HepG2 (cell line): ENCODE results near the gene RTEL1. TPM values are rescaled to one million over a fixed set of nuclear protein-coding genes. Genes with fewer than 3 reads are reported as not detected.

Source experiments
- AGO1 ChIP-seq: fragments of 200-400 bp; formaldehyde crosslinking; IDR thresholded peaks from 2 replicates; pipeline ENCODE4 v1.6.1; 2017; ENCODE audit warnings: mild to moderate bottlenecking, low read depth, low read length, moderate library complexity; ENCODE audit not compliant: poor library complexity, severe bottlenecking
- ATF1 ChIP-seq: IDR thresholded peaks from 2 replicates; pipeline ENCODE4 v1.6.1; 2016; ENCODE audit warnings: mild to moderate bottlenecking, control low read depth
- BRF2 ChIP-seq: sonication (generic); formaldehyde crosslinking; IDR thresholded peaks from 2 replicates; pipeline ENCODE4 v1.8.1; 2022; ENCODE audit warnings: mild to moderate bottlenecking, missing genetic modification reagents
- ESRRA ChIP-seq: sonication (generic); formaldehyde crosslinking; IDR thresholded peaks from 2 replicates; pipeline ENCODE4 v1.5.1; 2020; ENCODE audit warnings: mild to moderate bottlenecking, low read depth, missing genetic modification reagents
- HNF1B ChIP-seq: sonication (generic); formaldehyde crosslinking; IDR thresholded peaks from 2 replicates; pipeline ENCODE4 v1.5.1; 2020; ENCODE audit warnings: mild to moderate bottlenecking, moderate library complexity, missing genetic modification reagents
- HOMEZ ChIP-seq: IDR thresholded peaks from 2 replicates; pipeline ENCODE4 v1.6.1; 2016; ENCODE audit warnings: low read depth
- MATR3 ChIP-seq: sonication (generic); formaldehyde crosslinking; IDR thresholded peaks from 2 replicates; pipeline ENCODE4 v1.4.0; 2020; ENCODE audit warnings: missing genetic modification reagents
- NFKB2 ChIP-seq: sonication (generic); formaldehyde crosslinking; IDR thresholded peaks from 2 replicates; pipeline ENCODE4 v1.4.0; 2020; ENCODE audit warnings: missing genetic modification reagents, borderline replicate concordance
- TCF12 ChIP-seq, 2 experiments: fragments of 450-650 bp in 1 of 2; sonication (generic) in 1 of 2; formaldehyde crosslinking in 1 of 2; IDR thresholded peaks; 2 replicates each; pipeline versions ENCODE4 v1.6.1 to v1.8.0; 2017 to 2022; ENCODE audit warnings: antibody characterized with exemption in 1 of 2, mild to moderate bottlenecking in 1 of 2, missing genetic modification reagents in 1 of 2, moderate library complexity in 1 of 2
- TMF1 ChIP-seq: sonication (generic); formaldehyde crosslinking; IDR thresholded peaks from 2 replicates; pipeline ENCODE4 v1.8.1; 2022; ENCODE audit warnings: low read depth, missing genetic modification reagents
- ZBTB21 ChIP-seq: sonication (generic); formaldehyde crosslinking; IDR thresholded peaks from 2 replicates; pipeline ENCODE4 v1.4.0; 2020; ENCODE audit warnings: missing genetic modification reagents
- ZMYM3 ChIP-seq: sonication (generic); formaldehyde crosslinking; IDR thresholded peaks from 2 replicates; pipeline ENCODE4 v1.5.1; 2020; ENCODE audit warnings: mild to moderate bottlenecking, missing genetic modification reagents
- ZNF275 ChIP-seq: sonication (generic); formaldehyde crosslinking; IDR thresholded peaks from 2 replicates; pipeline ENCODE4 v1.8.0; 2022; ENCODE audit warnings: missing genetic modification reagents, mild to moderate bottlenecking, inconsistent platforms, borderline replicate concordance
- ZNF362 ChIP-seq: sonication (generic); formaldehyde crosslinking; IDR thresholded peaks from 2 replicates; pipeline ENCODE4 v1.4.0; 2020; ENCODE audit warnings: missing genetic modification reagents, mild to moderate bottlenecking, borderline replicate concordance
- ZNF367 ChIP-seq: sonication (generic); formaldehyde crosslinking; IDR thresholded peaks from 2 replicates; pipeline ENCODE4 v1.4.0; 2020; ENCODE audit warnings: missing genetic modification reagents, borderline replicate concordance
- ZNF773 ChIP-seq: sonication (generic); formaldehyde crosslinking; IDR thresholded peaks from 2 replicates; pipeline ENCODE4 v1.4.0; 2020; ENCODE audit warnings: missing genetic modification reagents, borderline replicate concordance
- ZSCAN9 ChIP-seq: IDR thresholded peaks from 2 replicates; pipeline ENCODE4 v1.6.1; 2016; ENCODE audit warnings: borderline replicate concordance
- polyA plus RNA-seq, 8 experiments: library from polyadenylated mRNA; depleted of rRNA in 3 of 8; stranded (reverse) in 7 of 8; unstranded in 1 of 8; fragments of >200 nt; fragmentation: Illumina TruSeq in 4 of 8; extraction: Trizol in 4 of 8; gene quantifications; 2 replicates each; pipeline versions ENCODE4 v1.2.1 to v1.2.3, GENCODE V29; 2011 to 2016; ENCODE audit warnings: low read depth in 4 of 8, missing spikeins in 1 of 8, mixed read lengths in 1 of 8; ENCODE audit not compliant: insufficient read depth in 1 of 8
- total RNA-seq, 5 experiments: library from RNA; depleted of rRNA; stranded (reverse); fragments of >200 nt; fragmentation: Illumina TruSeq; extraction: Trizol; gene quantifications; 2 replicates each; pipeline ENCODE4 v1.2.3, GENCODE V29; 2016; ENCODE audit warnings: low read depth in 1 of 5

The RTEL1 gene
- total and polyA plus RNA-seq, 2 of the 13 experiments (the other 11 are each of a cell fraction or from before 2014, with no cell fraction given) = 21.8 to 36.4 TPM

GRCh38 chr20:63628246-63628975 lies 29.7 kb upstream of the RTEL1 start (continued):
- TF ChIP-seq TMF1 (peak; percentile 91), ATF1 (CRISPR knock-in tag) (peak; percentile 78), ESRRA (peak; percentile 36; the same call in 1 of the 2 replicates), BRF2 (CRISPR knock-in tag) (peak; percentile 91), TCF12 (IDR thresholded peaks at IDR 0.05) (no peak), TCF12 (CRISPR knock-in tag; IDR thresholded peaks at IDR 0.05) (no peak), HNF1B (CRISPR knock-in tag) (peak; percentile 67), ZNF275 (CRISPR knock-in tag) (peak; percentile 97), HOMEZ (CRISPR knock-in tag) (0 out of 2 replicates have a peak, but pooled peaks have one; percentile 26), ZBTB21 (CRISPR knock-in tag) (peak; percentile 77), ZNF362 (CRISPR knock-in tag) (peak; percentile 54; the same call in 1 of the 2 replicates), ZNF773 (peak; percentile 92; the same call in 1 of the 2 replicates), ZSCAN9 (CRISPR knock-in tag) (peak; percentile 90; the same call in 1 of the 2 replicates), MATR3 (CRISPR knock-in tag) (no peak), AGO1 (peak; percentile 1), NFKB2 (CRISPR knock-in tag) (peak; percentile 78; the same call in 1 of the 2 replicates), ZNF367 (CRISPR knock-in tag) (peak; percentile 34; the same call in 1 of the 2 replicates), ZMYM3 (peak; percentile 80)
